Endothelial cell of hepatic sinusoid (primary cell): ENCODE measurements around the gene PRKAR1B.

Experiments used
- in situ Hi-C: cut with HindIII; loops from 2 replicates; pipeline ENCODE4 v1.10.0; 2017; ENCODE audit warnings: low sequenced_read_pairs

Gene PRKAR1B

GRCh38 chr7:596819-597182 lies 130.3 kb downstream of the PRKAR1B start:
- in situ Hi-C loops, result no loop called here

- in situ Hi-C loops, result no loop called here
Observed at GRCh38 chr7:596071-596818, 130.8 kb downstream of the PRKAR1B start.

GRCh38 chr7:595621-596010 lies 131.5 kb downstream of the PRKAR1B start:
- in situ Hi-C loops, result no loop called here

- in situ Hi-C loops, result no loop called here
Observed at GRCh38 chr7:594920-595620, 132.0 kb downstream of the PRKAR1B start.

- in situ Hi-C loops, result no loop called here
Observed at GRCh38 chr7:594212-594913, 132.7 kb downstream of the PRKAR1B start.

- in situ Hi-C loops, result no loop called here
Observed at GRCh38 chr7:593324-594115, 133.6 kb downstream of the PRKAR1B start.

GRCh38 chr7:591856-592628 lies 135.0 kb downstream of the PRKAR1B start:
- in situ Hi-C loops, result no loop called here

GRCh38 chr7:590731-591551 lies 136.1 kb downstream of the PRKAR1B start:
- in situ Hi-C loops, result no loop called here

- in situ Hi-C loops, result no loop called here
Observed at GRCh38 chr7:589781-590575, 137.1 kb downstream of the PRKAR1B start.

- in situ Hi-C loops, result no loop called here
Observed at GRCh38 chr7:587767-588166, 139.3 kb downstream of the PRKAR1B start.

GRCh38 chr7:586494-586893 lies 140.6 kb downstream of the PRKAR1B start:
- in situ Hi-C loops, result no loop called here

- in situ Hi-C loops, result no loop called here
Observed at GRCh38 chr7:585873-586272, 141.2 kb downstream of the PRKAR1B start.

GRCh38 chr7:585229-585711 lies 141.8 kb downstream of the PRKAR1B start:
- in situ Hi-C loops, result no loop called here

- in situ Hi-C loops, result no loop called here
Observed at GRCh38 chr7:584820-585219, 142.3 kb downstream of the PRKAR1B start.

GRCh38 chr7:584122-584465 lies 143.0 kb downstream of the PRKAR1B start:
- in situ Hi-C loops, result no loop called here

GRCh38 chr7:583410-584121 lies 143.5 kb downstream of the PRKAR1B start:
- in situ Hi-C loops, result no loop called here

GRCh38 chr7:582931-583330 lies 144.2 kb downstream of the PRKAR1B start:
- in situ Hi-C loops, result no loop called here
